HCT116 (cell line): ENCODE data around the gene ANHX. TPM values are rescaled to one million over a fixed set of nuclear protein-coding genes. Genes with fewer than 3 reads are reported as not detected.

Experiments used
- ATAC-seq: fragments of 200-7000 bp; cut with Tn5 transposase; 2 replicates; pipeline ENCODE4 v1.9.1; 2020; ENCODE audit warnings: mild to moderate bottlenecking, moderate library complexity
- BruUV-seq: library from RNA; stranded (reverse); fragments of 400-500 nt; replicated peaks from 2 replicates; lab custom pipeline; 2021; lab: Mats Ljungman, UMichigan
- CTCF ChIA-PET: fragments of 300-600 bp; sonication (Branson Sonifier 250); formaldehyde crosslinking; loops from one replicate; lab custom pipeline; 2021; ENCODE audit warnings: antibody characterized with exemption; lab: Charles Lee
- POLR2A ChIA-PET: fragments of 300-600, 350-600 bp; sonication (Branson Sonifier 250); formaldehyde crosslinking; loops from one replicate; lab custom pipeline; 2021; ENCODE audit warnings: antibody characterized with exemption; lab: Charles Lee
- RAD21 ChIA-PET, 2 experiments: fragments of 300-600 bp; sonication (Branson Sonifier 250); formaldehyde crosslinking; loops; one replicate each; lab custom pipeline; 2023; ENCODE audit warnings: low total read pairs in 2 of 2; ENCODE audit not compliant: uncharacterized antibody in 2 of 2, unreplicated experiment in 2 of 2, low non-redundant PET in 1 of 2; lab: Charles Lee
- DNase-seq: peaks from one replicate; pipeline ENCODE4 v3.0.0-alpha.2; 2010; ENCODE audit warnings: low read depth, low spot score
- H2AFZ ChIP-seq: fragments of 200-600 bp; shearing (Covaris generic), sonication (generic); 2 replicates; pipeline ENCODE4 v1.6.1; 2017; ENCODE audit warnings: low read depth, mixed run types, mixed read lengths, antibody characterized with exemption, low read length; ENCODE audit not compliant: poor library complexity, severe bottlenecking
- H3K27ac ChIP-seq: 2 replicates; pipeline ENCODE4 v1.5.1; 2012; ENCODE audit warnings: low read depth, low read length
- H3K27me3 ChIP-seq: fragments of 200-600 bp; sonication (generic); 2 replicates; pipeline ENCODE4 v1.6.1; 2016; ENCODE audit warnings: mixed run types, low read length, mixed read lengths; ENCODE audit not compliant: insufficient read depth
- H3K36me3 ChIP-seq, 2 experiments: fragments of 200-500 bp in 1 of 2; fragments of 200-600 bp in 1 of 2; sonication (Bioruptor generic) in 1 of 2; sonication (generic) in 1 of 2; 2 replicates each; pipeline versions ENCODE4 v1.5.1 to v1.6.1; 2014 to 2016; ENCODE audit warnings: low read length in 2 of 2, inconsistent platforms in 1 of 2, mixed read lengths in 1 of 2, mixed run types in 1 of 2; ENCODE audit not compliant: insufficient read depth in 2 of 2, control insufficient read depth in 1 of 2
- H3K4me1 ChIP-seq, 2 experiments: fragments of 200-600 bp in 1 of 2; sonication (generic) in 1 of 2; 2 replicates each; pipeline versions ENCODE4 v1.5.1 to v1.6.1; 2012 to 2017; ENCODE audit warnings: low read length in 2 of 2, inconsistent platforms in 1 of 2, mild to moderate bottlenecking in 1 of 2, mixed read lengths in 1 of 2, mixed run types in 1 of 2, moderate library complexity in 1 of 2; ENCODE audit not compliant: insufficient read depth in 2 of 2, control insufficient read depth in 1 of 2
- H3K4me2 ChIP-seq: fragments of 200-600 bp; sonication (generic); 2 replicates; pipeline ENCODE4 v1.6.1; 2017; ENCODE audit warnings: mixed run types, low read length, mixed read lengths
- H3K4me3 ChIP-seq, 2 experiments: fragments of 200-600 bp in 1 of 2; sonication (generic) in 1 of 2; replicated peaks in 1 of 2; 2 replicates each; pipeline ENCODE4 v1.5.1; 2011 to 2016; ENCODE audit warnings: low read length in 2 of 2, control low read depth in 1 of 2, low read depth in 1 of 2, mild to moderate bottlenecking in 1 of 2, mixed read lengths in 1 of 2, mixed run types in 1 of 2
- H3K79me2 ChIP-seq: fragments of 200-600 bp; sonication (generic); 2 replicates; pipeline ENCODE4 v1.6.1; 2017; ENCODE audit warnings: mild to moderate bottlenecking, mixed run types, low read length, moderate library complexity, mixed read lengths; ENCODE audit not compliant: insufficient read depth
- H3K9ac ChIP-seq: fragments of 200-600 bp; sonication (generic); 2 replicates; pipeline ENCODE4 v1.6.1; 2016; ENCODE audit warnings: low read length, mixed read lengths
- H3K9me2 ChIP-seq: fragments of 200-600 bp; sonication (generic), shearing (Covaris generic); 2 replicates; pipeline ENCODE4 v1.6.1; 2017; ENCODE audit warnings: mixed run types, mild to moderate bottlenecking, moderate library complexity; ENCODE audit not compliant: insufficient read depth
- H3K9me3 ChIP-seq, 2 experiments: fragments of 200-500 bp in 1 of 2; fragments of 200-600 bp in 1 of 2; sonication (Bioruptor generic) in 1 of 2; sonication (generic) in 1 of 2; 2 replicates each; pipeline ENCODE4 v1.6.1; 2014 to 2017; ENCODE audit warnings: low read length in 2 of 2, mixed read lengths in 2 of 2, inconsistent platforms in 1 of 2, low read depth in 1 of 2, mild to moderate bottlenecking in 1 of 2, mixed run types in 1 of 2, moderate library complexity in 1 of 2; ENCODE audit not compliant: control insufficient read depth in 1 of 2, insufficient read depth in 1 of 2
- H4K20me1 ChIP-seq: fragments of 200-600 bp; sonication (generic), shearing (Covaris generic); 2 replicates; pipeline ENCODE4 v1.6.1; 2017; ENCODE audit warnings: mixed run types, mild to moderate bottlenecking, moderate library complexity; ENCODE audit not compliant: insufficient read depth
- CBX3 ChIP-seq: IDR thresholded peaks from 2 replicates; pipeline ENCODE4 v1.6.1; 2012; ENCODE audit warnings: low read depth
- CTCF ChIP-seq, 3 experiments: fragments of 200-600 bp in 1 of 3; sonication (generic) in 1 of 3; IDR thresholded peaks in 2 of 3; conservative IDR thresholded peaks in 1 of 3; 2 replicates each; pipeline ENCODE4 v1.5.1; 2012 to 2017; ENCODE audit warnings: low read depth in 2 of 3, low read length in 2 of 3, antibody characterized with exemption in 1 of 3, borderline replicate concordance in 1 of 3, control low read depth in 1 of 3, mild to moderate bottlenecking in 1 of 3, mixed read lengths in 1 of 3, mixed run types in 1 of 3, moderate library complexity in 1 of 3; ENCODE audit not compliant: insufficient read depth in 1 of 3
- FOSL1 ChIP-seq: IDR thresholded peaks from 2 replicates; pipeline ENCODE4 v1.6.1; 2012; ENCODE audit warnings: low read depth
- MAX ChIP-seq: IDR thresholded peaks from 2 replicates; pipeline ENCODE4 v1.6.1; 2012
- POLR2AphosphoS5 ChIP-seq: IDR thresholded peaks from 2 replicates; pipeline ENCODE4 v1.6.1; 2011; ENCODE audit warnings: mild to moderate bottlenecking, low read depth, low read length, moderate library complexity
- RAD21 ChIP-seq: IDR thresholded peaks from 2 replicates; pipeline ENCODE4 v1.6.1; 2012; ENCODE audit warnings: low read depth, mild to moderate bottlenecking
- REST ChIP-seq: IDR thresholded peaks from 2 replicates; pipeline ENCODE4 v1.6.1; 2012; ENCODE audit warnings: low read depth
- YY1 ChIP-seq: IDR thresholded peaks from 2 replicates; pipeline ENCODE4 v1.6.1; 2011; ENCODE audit warnings: low read length, low read depth, moderate library complexity, mild to moderate bottlenecking; ENCODE audit not compliant: insufficient replicate concordance; ENCODE audit errors: extremely low read depth
- ZFX ChIP-seq: fragments of 450-650 bp; IDR thresholded peaks from 2 replicates; pipeline ENCODE4 v1.6.1; 2017
- ZNF274 ChIP-seq: fragments of 200-500 bp; sonication (Bioruptor generic); IDR thresholded peaks from 2 replicates; pipeline ENCODE4 v1.6.1; 2014; ENCODE audit warnings: mild to moderate bottlenecking, low read depth, low read length, inconsistent platforms
- intact Hi-C: fragments of 100-400 bp; cut with micrococcal nuclease; formaldehyde crosslinking; loops from 2 replicates; pipeline ENCODE4 v1.10.0; 2022
- total RNA-seq: library from RNA; stranded (reverse); gene quantifications from one replicate; pipeline ENCODE4 v1.2.1, GENCODE V29; 2021; ENCODE audit not compliant: unreplicated experiment

Gene ANHX
- total RNA-seq, 1 experiment from 2014 or later: not detected

- no peak for ATAC-seq
- BruUV-seq: no TSS peak
Observed at GRCh38 chr12:133203344-133204263, 32.1 kb downstream of the ANHX start.

GRCh38 chr12:133202493-133203343 lies 33.0 kb downstream of the ANHX start:
- Histone ChIP-seq H3K79me2 (no peaks in the 10 kb centered on the region), H3K36me3 (peaks cover 2 to 25% of the 10 kb centered on the region in 2 experiments; a peak in 2 of 4 replicates), H3K9ac (no peak overlapping the region), H3K4me3 (no peak overlapping the region), H3K4me2 (no peak overlapping the region), H3K9me2 (no peaks in the 10 kb centered on the region), H3K27ac (no peak overlapping the region), H4K20me1 (no peaks in the 10 kb centered on the region), H2AFZ (no peak overlapping the region), H3K4me1 (no peaks in the 10 kb centered on the region), H3K9me3 (peaks cover 52 to 57% of the 10 kb centered on the region in 2 experiments), H3K27me3 (no peaks in the 10 kb centered on the region)
- TF ChIP-seq MAX: no peak
- no peak for TF ChIP-seq POLR2AphosphoS5
- TF ChIP-seq REST: no peak
- TF ChIP-seq CTCF (IDR thresholded peaks at IDR 0.05 in 2 of 3, conservative IDR thresholded peaks at IDR 0.05 in 1 of 3; ENCODE audit: borderline replicate concordance in 1 of 3, insufficient read depth in 1 of 3, low read depth in 2 of 3, low read length in 2 of 3): no peak
- no peak for TF ChIP-seq YY1
- no peak for TF ChIP-seq RAD21
- no peak for TF ChIP-seq CBX3
- RAD21 ChIA-PET: no interaction called here
- POLR2A ChIA-PET: no interaction called here
- ATAC-seq (no peak), DNase-seq (no peak)
- BruUV-seq: no TSS peak
- CTCF ChIA-PET: no interaction called here
- intact Hi-C loops: no loop called here

More at GRCh38 chr12:133203344-133204263, 32.1 kb downstream of the ANHX start:
- H3K9me2 ChIP-seq: no peaks in the 10 kb centered on the region
- intact Hi-C loops: no loop called here
- H3K9ac ChIP-seq: no peak overlapping the region
- RAD21 ChIA-PET: no interaction called here
- H3K9me3 ChIP-seq: peaks cover 52 to 60% of the 10 kb centered on the region in 2 experiments
- H3K27ac ChIP-seq: no peak overlapping the region
- peaks cover 2 to 25% of the 10 kb centered on the region in 2 experiments; a peak in 2 of 4 replicates for H3K36me3 ChIP-seq
- no peak overlapping the region for H3K4me2 ChIP-seq
- H3K4me1 ChIP-seq: no peaks in the 10 kb centered on the region
- no peak overlapping the region for H3K4me3 ChIP-seq
- H3K27me3 ChIP-seq: no peaks in the 10 kb centered on the region
- TF ChIP-seq FOSL1 (no peak), ZFX (no peak), ZNF274 (peak; percentile 99)
- no peak overlapping the region for H2AFZ ChIP-seq
- POLR2A ChIA-PET: no interaction called here
- CTCF ChIA-PET: no interaction called here
- DNase-seq: no peak
- H4K20me1 ChIP-seq: no peaks in the 10 kb centered on the region
- no peaks in the 10 kb centered on the region for H3K79me2 ChIP-seq
